Neural cell (in vitro differentiated cells): ENCODE results near the gene EDN1. TPM values are rescaled to one million over a fixed set of nuclear protein-coding genes. Genes with fewer than 3 reads are reported as not detected.

Source experiments
- H2AFZ ChIP-seq: fragments of 200-600, 300-800 bp; sonication (generic), shearing (Covaris generic); 2 replicates; pipeline ENCODE4 v1.6.0; 2014; ENCODE audit warnings: low read depth, mild to moderate bottlenecking, antibody characterized with exemption, low read length, moderate library complexity
- H3F3A ChIP-seq: fragments of 200-600 bp; shearing (Covaris generic); 2 replicates; pipeline ENCODE4 v1.6.1; 2016; ENCODE audit warnings: mild to moderate bottlenecking, moderate library complexity, mixed read lengths, antibody characterized with exemption, low read length; ENCODE audit not compliant: insufficient read depth, poor library complexity, severe bottlenecking
- H3K27ac ChIP-seq: fragments of 200-600, 300-800 bp; sonication (generic), shearing (Covaris generic); 2 replicates; pipeline ENCODE4 v1.5.1; 2014; ENCODE audit warnings: mild to moderate bottlenecking, low read length, moderate library complexity
- H3K27me3 ChIP-seq: fragments of 300-800, 200-600 bp; sonication (generic), shearing (Covaris generic); 2 replicates; pipeline ENCODE4 v1.6.0; 2014; ENCODE audit warnings: mild to moderate bottlenecking, low read depth, low read length, moderate library complexity; ENCODE audit not compliant: insufficient read depth
- H3K36me3 ChIP-seq: fragments of 300-800, 200-600 bp; sonication (generic), shearing (Covaris generic); 2 replicates; pipeline ENCODE4 v1.5.1; 2014; ENCODE audit warnings: mild to moderate bottlenecking, antibody characterized with exemption, low read length, moderate library complexity; ENCODE audit not compliant: insufficient read depth
- H3K4me2 ChIP-seq: fragments of 300-800, 200-600 bp; sonication (generic), shearing (Covaris generic); 2 replicates; pipeline ENCODE4 v1.6.0; 2014; ENCODE audit warnings: mild to moderate bottlenecking, low read length
- H3K4me3 ChIP-seq: fragments of 300-800, 200-600 bp; sonication (generic), shearing (Covaris generic); 2 replicates; pipeline ENCODE4 v1.5.1; 2014; ENCODE audit warnings: mild to moderate bottlenecking, low read length, moderate library complexity
- H3K79me2 ChIP-seq: fragments of 200-600 bp; shearing (Covaris generic); replicated peaks from 2 replicates; pipeline ENCODE4 v1.6.0; 2014; ENCODE audit warnings: mild to moderate bottlenecking, low read length, moderate library complexity; ENCODE audit not compliant: insufficient read depth
- H3K9ac ChIP-seq: fragments of 300-800, 200-600 bp; sonication (generic), shearing (Covaris generic); 2 replicates; pipeline ENCODE4 v1.6.1; 2016; ENCODE audit warnings: mild to moderate bottlenecking, low read length, mixed read lengths
- H3K9me2 ChIP-seq: fragments of 200-600 bp; shearing (Covaris generic); 2 replicates; pipeline ENCODE4 v1.6.1; 2016; ENCODE audit warnings: mild to moderate bottlenecking, low read length, mixed read lengths; ENCODE audit not compliant: insufficient read depth
- H3K9me3 ChIP-seq: fragments of 200-600, 300-800 bp; sonication (generic), shearing (Covaris generic); 2 replicates; pipeline ENCODE4 v1.6.1; 2016; ENCODE audit warnings: mild to moderate bottlenecking, mixed run types, low read length, moderate library complexity, mixed read lengths
- H4K20me1 ChIP-seq: fragments of 200-600 bp; shearing (Covaris generic); 2 replicates; pipeline ENCODE4 v1.6.1; 2016; ENCODE audit warnings: mild to moderate bottlenecking, mixed run types; ENCODE audit not compliant: insufficient read depth
- EP300 ChIP-seq: fragments of 450-650 bp; conservative IDR thresholded peaks from 2 replicates; pipeline ENCODE4 v1.6.1; 2014; ENCODE audit warnings: antibody characterized with exemption, mild to moderate bottlenecking, moderate library complexity; ENCODE audit not compliant: poor library complexity, severe bottlenecking
- EZH2 ChIP-seq: fragments of 200-600, 300-800 bp; shearing (Covaris generic), sonication (generic); IDR thresholded peaks from 2 replicates; pipeline ENCODE4 v1.6.1; 2014; ENCODE audit warnings: antibody characterized with exemption, low read length, borderline replicate concordance, mild to moderate bottlenecking; ENCODE audit not compliant: insufficient read depth, poor library complexity, severe bottlenecking
- MXI1 ChIP-seq: fragments of 450-650 bp; conservative IDR thresholded peaks from 2 replicates; pipeline ENCODE4 v1.6.1; 2014; ENCODE audit warnings: antibody characterized with exemption, mild to moderate bottlenecking; ENCODE audit not compliant: poor library complexity, severe bottlenecking
- POLR2AphosphoS5 ChIP-seq: IDR thresholded peaks from 2 replicates; pipeline ENCODE4 v1.6.1; 2012
- RAD21 ChIP-seq: fragments of 450-650 bp; conservative IDR thresholded peaks from 2 replicates; pipeline ENCODE4 v1.6.1; 2014; ENCODE audit warnings: antibody characterized with exemption, mild to moderate bottlenecking, moderate library complexity
- REST ChIP-seq: IDR thresholded peaks from 2 replicates; pipeline ENCODE4 v1.6.1; 2012; ENCODE audit warnings: borderline replicate concordance
- SMC3 ChIP-seq: fragments of 450-650 bp; conservative IDR thresholded peaks from 2 replicates; pipeline ENCODE4 v1.6.1; 2014; ENCODE audit warnings: antibody characterized with exemption, mild to moderate bottlenecking, moderate library complexity; ENCODE audit not compliant: poor library complexity
- TAF1 ChIP-seq: IDR thresholded peaks from 2 replicates; pipeline ENCODE4 v1.6.1; 2012; ENCODE audit warnings: low read depth
- polyA plus RNA-seq: library from polyadenylated mRNA; depleted of rRNA; stranded (reverse); fragments of >200 nt; gene quantifications from 2 replicates; pipeline ENCODE4 v1.2.3, GENCODE V29; 2014
- TF ChIP-seq, protein P1 (sequence below): fragments of 450-650 bp; IDR thresholded peaks from 2 replicates; pipeline ENCODE4 v1.5.1; 2014; ENCODE audit warnings: antibody characterized with exemption, mild to moderate bottlenecking, moderate library complexity; ENCODE audit not compliant: poor library complexity, severe bottlenecking

Gene EDN1
- polyA plus RNA-seq, 1 donor from 2014 or later, result 2.2 TPM

DNA sequence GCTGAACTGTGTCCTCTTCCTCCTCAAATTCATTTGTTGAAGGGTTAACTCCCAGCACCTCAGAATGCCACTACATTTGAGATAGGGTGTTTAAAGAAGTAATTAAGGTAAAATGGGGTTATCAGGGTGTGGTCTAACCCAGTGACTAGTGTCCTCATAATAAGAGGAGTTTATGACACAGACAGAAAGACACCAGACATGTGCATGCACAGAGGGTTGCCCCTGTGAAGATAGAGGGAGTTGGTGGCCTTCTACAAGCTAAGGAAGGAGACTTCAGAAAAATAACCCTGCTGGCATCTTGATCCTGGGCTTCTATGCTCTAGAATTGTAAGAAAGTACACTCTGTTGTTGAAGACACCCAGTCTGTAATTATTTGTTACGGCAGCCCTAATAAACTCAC, 24.9 kb upstream of the EDN1 start:
- Histone ChIP-seq H2AFZ (no peak overlapping the region), H3K27ac (no peak overlapping the region), H4K20me1 (no peaks in the 10 kb centered on the region), H3K79me2 (no peaks in the 10 kb centered on the region), H3K27me3 (no peaks in the 10 kb centered on the region), H3K36me3 (no peaks in the 10 kb centered on the region), H3K4me3 (no peak overlapping the region), H3K9ac (no peak overlapping the region), H3K4me2 (no peak overlapping the region), H3F3A (no peaks in the 10 kb centered on the region), H3K9me3 (no peaks in the 10 kb centered on the region), H3K9me2 (no peaks in the 10 kb centered on the region)
- TF ChIP-seq RAD21, result no peak
- no peak for TF ChIP-seq TAF1
- no peak for TF ChIP-seq MXI1

- H3K9me2 ChIP-seq, result no peaks in the 10 kb centered on the region
- no peak overlapping the region for H3K4me2 ChIP-seq
These were observed 24.4 kb upstream of the EDN1 start for GRCh38 chr6:12265791-12266190.

More at GRCh38 chr6:12265791-12266190, 24.4 kb upstream of the EDN1 start:
- Histone ChIP-seq H2AFZ (no peak overlapping the region), H3K4me3 (no peak overlapping the region), H4K20me1 (no peaks in the 10 kb centered on the region), H3K9ac (no peak overlapping the region), H3K9me3 (no peaks in the 10 kb centered on the region), H3K27me3 (no peaks in the 10 kb centered on the region), H3F3A (no peaks in the 10 kb centered on the region), H3K79me2 (no peaks in the 10 kb centered on the region), H3K27ac (no peak overlapping the region), H3K36me3 (no peaks in the 10 kb centered on the region)
- TF ChIP-seq EP300 (no peak), EZH2 (no peak), REST (no peak), POLR2AphosphoS5 (no peak), TAF1 (no peak), MXI1 (no peak), RAD21 (no peak), SMC3 (no peak)
- TF ChIP-seq, protein P1, sequence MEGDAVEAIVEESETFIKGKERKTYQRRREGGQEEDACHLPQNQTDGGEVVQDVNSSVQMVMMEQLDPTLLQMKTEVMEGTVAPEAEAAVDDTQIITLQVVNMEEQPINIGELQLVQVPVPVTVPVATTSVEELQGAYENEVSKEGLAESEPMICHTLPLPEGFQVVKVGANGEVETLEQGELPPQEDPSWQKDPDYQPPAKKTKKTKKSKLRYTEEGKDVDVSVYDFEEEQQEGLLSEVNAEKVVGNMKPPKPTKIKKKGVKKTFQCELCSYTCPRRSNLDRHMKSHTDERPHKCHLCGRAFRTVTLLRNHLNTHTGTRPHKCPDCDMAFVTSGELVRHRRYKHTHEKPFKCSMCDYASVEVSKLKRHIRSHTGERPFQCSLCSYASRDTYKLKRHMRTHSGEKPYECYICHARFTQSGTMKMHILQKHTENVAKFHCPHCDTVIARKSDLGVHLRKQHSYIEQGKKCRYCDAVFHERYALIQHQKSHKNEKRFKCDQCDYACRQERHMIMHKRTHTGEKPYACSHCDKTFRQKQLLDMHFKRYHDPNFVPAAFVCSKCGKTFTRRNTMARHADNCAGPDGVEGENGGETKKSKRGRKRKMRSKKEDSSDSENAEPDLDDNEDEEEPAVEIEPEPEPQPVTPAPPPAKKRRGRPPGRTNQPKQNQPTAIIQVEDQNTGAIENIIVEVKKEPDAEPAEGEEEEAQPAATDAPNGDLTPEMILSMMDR, result no peak
